Measurements from ENCODE around the gene KCNH1. TPM values are rescaled to one million over a fixed set of nuclear protein-coding genes. Genes with fewer than 3 reads are reported as not detected.

The KCNH1 gene
- total and polyA plus RNA-seq, 2 experiments from 2014 or later, result 0.03 to 0.17 TPM

GRCh38 chr1:210814382-210815123 is 319.4 kb downstream of the KCNH1 start:
- no peaks in the 10 kb centered on the region for H3K9me2 ChIP-seq (replicated peaks; ENCODE audit: insufficient read depth)
- H3K79me2 ChIP-seq, result no peaks in the 10 kb centered on the region
- no peak overlapping the region for H2AFZ ChIP-seq
- H3K4me1 ChIP-seq (ENCODE audit: insufficient read depth), result no peaks in the 10 kb centered on the region
- no peaks in the 10 kb centered on the region for H4K20me1 ChIP-seq (ENCODE audit: insufficient read depth, poor library complexity, severe bottlenecking)
- DNase-seq (ENCODE audit: low spot score), result no peak
- no peaks in the 10 kb centered on the region for H3K9me3 ChIP-seq (ENCODE audit: low read depth)
- no peak overlapping the region for H3K27ac ChIP-seq
- no peak overlapping the region for H3K4me2 ChIP-seq
- no peaks in the 10 kb centered on the region for H3K27me3 ChIP-seq
- TF ChIP-seq EZH2phosphoT487 (IDR thresholded peaks at IDR 0.05; ENCODE audit: low read depth, severe bottlenecking, unreplicated experiment) (no peak), CTCF (IDR thresholded peaks at IDR 0.05; ENCODE audit: poor library complexity) (no peak), EZH2 (IDR thresholded peaks at IDR 0.05; ENCODE audit: borderline replicate concordance) (no peak)
- H3K4me3 ChIP-seq, result no peak overlapping the region
- H3K36me3 ChIP-seq (replicated peaks; ENCODE audit: insufficient read depth, low read depth), result no peaks in the 10 kb centered on the region

- TF ChIP-seq EZH2phosphoT487 (IDR thresholded peaks at IDR 0.05; ENCODE audit: low read depth, severe bottlenecking, unreplicated experiment) (no peak), CTCF (IDR thresholded peaks at IDR 0.05; ENCODE audit: poor library complexity) (no peak), EZH2 (IDR thresholded peaks at IDR 0.05; ENCODE audit: borderline replicate concordance) (no peak)
- H3K9me3 ChIP-seq (ENCODE audit: low read depth), result no peaks in the 10 kb centered on the region
- H3K4me1 ChIP-seq (ENCODE audit: insufficient read depth), result no peaks in the 10 kb centered on the region
- H3K36me3 ChIP-seq (replicated peaks; ENCODE audit: insufficient read depth, low read depth), result no peaks in the 10 kb centered on the region
- 70% methylated on average over 4 of the region's 4 CpGs for WGBS (ENCODE audit: low lambda C conversion rate, missing lambda C conversion rate)
- no peaks in the 10 kb centered on the region for H3K79me2 ChIP-seq
- no peak for DNase-seq (ENCODE audit: low spot score)
- H4K20me1 ChIP-seq (ENCODE audit: insufficient read depth, poor library complexity, severe bottlenecking), result no peaks in the 10 kb centered on the region
- H2AFZ ChIP-seq, result no peak overlapping the region
- no peak overlapping the region for H3K27ac ChIP-seq
- no peaks in the 10 kb centered on the region for H3K9me2 ChIP-seq (replicated peaks; ENCODE audit: insufficient read depth)
- no peaks in the 10 kb centered on the region for H3K27me3 ChIP-seq
- H3K4me3 ChIP-seq, result no peak overlapping the region
- H3K4me2 ChIP-seq, result no peak overlapping the region
These were observed 332.4 kb downstream of the KCNH1 start for GRCh38 chr1:210801501-210801900.

GRCh38 chr1:210800756-210801155 is 333.2 kb downstream of the KCNH1 start:
- no peak for DNase-seq (ENCODE audit: low spot score)
- TF ChIP-seq CTCF (IDR thresholded peaks at IDR 0.05; ENCODE audit: poor library complexity), result no peak
- no peak for TF ChIP-seq EZH2phosphoT487 (IDR thresholded peaks at IDR 0.05; ENCODE audit: low read depth, severe bottlenecking, unreplicated experiment)
- no peak for TF ChIP-seq EZH2 (IDR thresholded peaks at IDR 0.05; ENCODE audit: borderline replicate concordance)
- Histone ChIP-seq H4K20me1 (ENCODE audit: insufficient read depth, poor library complexity, severe bottlenecking) (no peaks in the 10 kb centered on the region), H3K79me2 (no peaks in the 10 kb centered on the region), H3K4me3 (no peak overlapping the region), H3K36me3 (replicated peaks; ENCODE audit: insufficient read depth, low read depth) (no peaks in the 10 kb centered on the region), H3K9me2 (replicated peaks; ENCODE audit: insufficient read depth) (no peaks in the 10 kb centered on the region), H3K27me3 (no peaks in the 10 kb centered on the region), H3K9me3 (ENCODE audit: low read depth) (no peaks in the 10 kb centered on the region), H3K4me2 (no peak overlapping the region), H3K27ac (no peak overlapping the region), H3K4me1 (ENCODE audit: insufficient read depth) (no peaks in the 10 kb centered on the region), H2AFZ (no peak overlapping the region)
- 89% methylated on average over 3 of the region's 3 CpGs for WGBS (ENCODE audit: low lambda C conversion rate, missing lambda C conversion rate)
